HG03469 (cell line): Measurements from ENCODE around the gene KLK10.

Source experiments
- ATAC-seq: cut with Tn5 transposase; IDR thresholded peaks from one replicate; pipeline ENCODE4 v1.9.1; 2021; ENCODE audit warnings: mild to moderate bottlenecking, moderate library complexity, moderate number of reproducible peaks; ENCODE audit not compliant: unreplicated experiment

KLK10 gene, protein sequence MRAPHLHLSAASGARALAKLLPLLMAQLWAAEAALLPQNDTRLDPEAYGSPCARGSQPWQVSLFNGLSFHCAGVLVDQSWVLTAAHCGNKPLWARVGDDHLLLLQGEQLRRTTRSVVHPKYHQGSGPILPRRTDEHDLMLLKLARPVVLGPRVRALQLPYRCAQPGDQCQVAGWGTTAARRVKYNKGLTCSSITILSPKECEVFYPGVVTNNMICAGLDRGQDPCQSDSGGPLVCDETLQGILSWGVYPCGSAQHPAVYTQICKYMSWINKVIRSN

DNA sequence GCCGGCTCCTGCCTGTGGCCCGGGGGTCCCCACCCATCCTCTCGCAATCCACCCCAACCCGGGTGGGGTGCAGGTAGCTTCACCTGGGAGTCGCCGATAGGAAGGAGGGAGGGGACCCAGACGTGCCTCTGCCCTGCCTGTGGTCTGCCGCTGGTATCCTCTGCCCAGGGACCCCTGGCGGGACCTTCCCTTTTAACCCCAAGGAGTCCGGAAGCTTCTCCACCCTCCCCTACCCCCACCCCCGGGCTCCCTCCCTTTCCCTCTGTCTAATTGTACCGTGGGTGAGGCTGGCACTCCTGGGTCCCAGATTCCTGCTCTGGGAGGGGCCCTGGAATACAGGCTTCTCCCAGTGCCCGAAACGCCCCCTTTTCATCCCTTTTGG lies at the start of gene KLK10:
Gene KLK10 (minus strand): TSS at position 166 of the 382 bp plus-strand sequence. CDS start 579 bp downstream, outside the sequence.
- no peak for ATAC-seq

DNA sequence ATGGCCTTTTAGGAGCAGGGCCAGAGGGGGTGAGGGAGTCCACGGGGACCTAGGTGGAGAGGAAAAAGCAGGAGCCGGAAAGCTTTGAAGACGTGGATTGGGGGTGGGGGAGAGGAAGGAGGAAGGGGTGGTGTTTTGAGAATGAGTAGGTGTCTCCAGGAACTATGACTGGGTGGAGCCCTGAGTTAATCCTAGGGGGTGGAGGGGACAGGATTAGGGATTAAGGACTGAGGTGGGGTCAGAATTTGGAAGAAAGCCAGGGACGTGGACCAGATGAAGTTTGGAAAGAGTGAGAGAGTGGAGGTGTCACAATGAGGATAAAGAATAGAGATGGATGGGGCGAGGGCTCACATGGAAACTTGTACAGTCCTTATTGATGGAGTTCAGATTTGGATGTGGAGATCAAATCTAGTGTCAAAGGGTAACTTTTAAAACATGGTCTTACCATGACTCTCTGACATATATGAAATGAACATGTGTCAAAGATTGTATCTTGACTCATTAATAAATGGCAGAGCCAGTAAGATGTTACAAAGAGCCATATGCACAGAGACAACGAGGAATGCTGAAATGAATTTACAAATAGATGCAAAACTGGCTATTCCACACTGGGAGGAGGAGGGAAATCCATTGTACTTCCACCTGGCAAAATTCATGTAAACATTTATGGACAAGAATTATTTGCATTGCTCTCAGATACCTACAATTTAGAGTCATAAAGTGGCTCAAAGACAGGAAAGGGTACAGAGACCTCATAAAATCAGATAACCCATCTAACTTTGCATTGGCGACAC lies 47.1 kb upstream of the KLK10 start:
- no peak for ATAC-seq

DNA sequence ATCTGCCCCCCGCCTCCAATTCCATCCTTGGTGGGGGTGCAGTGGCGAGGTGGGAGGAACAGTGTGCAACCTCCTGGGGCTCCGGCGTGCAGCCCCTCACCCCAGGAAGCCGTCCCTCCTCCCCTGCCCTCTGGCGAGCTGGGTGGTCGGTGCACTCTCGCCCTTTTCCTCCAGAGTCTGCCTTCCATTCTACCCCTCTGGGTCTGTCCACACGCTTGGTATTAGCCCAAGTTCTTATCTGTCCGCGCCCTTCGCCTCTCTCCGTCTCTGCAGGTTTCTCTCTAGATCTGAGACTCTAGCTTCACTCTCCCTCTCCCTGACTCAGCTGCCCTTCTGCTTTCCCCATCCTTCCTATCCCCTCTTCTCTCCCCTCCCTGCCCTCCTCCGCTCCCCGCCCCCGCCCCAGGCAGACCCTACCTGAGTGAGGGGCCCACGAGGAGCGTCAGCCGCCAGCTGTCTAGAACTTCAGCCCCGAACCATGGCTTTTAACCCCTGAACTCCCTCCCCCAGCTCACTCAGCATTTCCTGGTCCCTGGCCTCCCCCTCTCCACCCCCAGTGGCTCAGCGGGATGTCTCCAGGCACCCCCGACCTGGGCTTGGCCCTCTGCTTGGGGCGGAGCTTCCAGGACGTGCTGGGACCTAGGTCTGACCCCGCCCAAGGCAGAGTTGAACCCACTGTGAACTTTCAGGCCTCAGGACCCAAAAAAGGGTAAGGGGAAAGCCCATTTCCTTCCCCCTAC lies 45.9 kb upstream of the KLK10 start:
- ATAC-seq, result no peak

DNA sequence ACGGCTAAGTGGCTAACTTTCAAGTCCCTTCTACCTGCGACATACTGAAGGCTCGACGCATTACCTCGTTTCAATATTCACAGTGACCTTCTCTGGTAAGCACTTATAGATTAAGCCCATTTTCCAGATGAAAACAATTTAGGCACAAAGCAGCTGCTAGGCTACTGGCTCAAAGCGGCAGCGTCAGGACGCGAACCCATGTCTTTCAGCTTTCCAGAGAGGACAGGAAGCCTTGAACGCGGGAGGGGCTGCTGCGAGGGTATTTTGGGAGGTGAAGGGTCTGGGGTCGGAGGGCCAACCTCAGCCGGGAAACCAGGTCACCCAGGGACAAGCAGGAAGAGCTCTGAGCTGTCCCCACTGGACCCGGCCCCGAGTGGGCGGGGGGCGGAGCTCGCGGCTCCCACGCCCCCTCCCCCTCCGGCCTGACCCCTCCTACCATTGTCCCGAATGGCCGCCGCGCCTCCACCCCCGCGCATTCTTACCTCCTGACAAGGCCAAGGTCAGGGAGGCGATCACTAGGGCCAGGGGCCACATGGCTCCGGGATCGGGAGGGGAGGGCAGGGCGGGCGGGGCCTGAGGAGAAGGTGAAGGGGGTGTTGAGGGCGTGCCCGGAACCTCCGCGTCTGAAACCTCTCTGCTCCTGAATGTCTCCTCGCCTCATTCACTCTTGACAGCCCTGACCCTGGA lies 45.2 kb upstream of the KLK10 start, which contains the start of gene KLK13:
Gene KLK13 (minus strand): TSS at position 559 of the 687 bp plus-strand sequence. CDS start 25 bp downstream, at position 534.
- no peak for ATAC-seq

DNA sequence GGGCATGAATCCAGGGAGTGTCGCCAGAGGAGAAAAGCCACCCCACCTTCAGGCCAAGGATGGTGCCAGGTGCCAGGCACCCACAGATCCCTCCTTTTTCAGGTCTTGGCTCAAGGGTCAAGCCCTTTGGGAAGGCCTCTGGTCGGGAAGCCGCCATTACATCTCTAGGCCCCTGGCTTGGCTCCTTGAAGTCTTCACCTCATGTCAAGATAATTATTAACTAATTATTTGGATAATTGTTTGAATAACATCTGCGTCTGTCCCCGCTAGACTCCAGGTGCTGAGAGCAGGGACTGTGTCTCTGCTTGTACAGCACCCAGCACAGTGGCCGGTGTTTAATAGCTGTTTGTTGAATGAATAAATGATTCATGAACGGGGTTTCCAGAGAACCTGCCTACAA lies 44.2 kb upstream of the KLK10 start:
- no peak for ATAC-seq

DNA sequence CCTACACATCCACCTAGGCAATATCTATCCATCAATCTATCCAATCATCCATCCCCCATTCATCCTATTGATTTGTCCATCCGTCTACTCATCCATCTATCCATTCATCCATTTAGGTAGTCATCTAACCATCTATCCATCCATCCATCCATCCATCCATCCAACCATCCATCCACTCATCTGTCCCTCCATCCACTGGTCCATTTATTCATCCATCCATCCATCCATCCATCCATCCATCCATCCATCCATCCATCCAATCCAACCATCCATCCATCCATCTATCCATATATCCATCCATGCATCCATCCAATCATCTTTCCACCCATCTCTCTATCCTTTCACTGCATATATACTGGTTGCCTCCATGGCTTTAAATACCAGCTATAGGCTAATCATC lies 41.5 kb upstream of the KLK10 start:
- ATAC-seq, result no peak

DNA sequence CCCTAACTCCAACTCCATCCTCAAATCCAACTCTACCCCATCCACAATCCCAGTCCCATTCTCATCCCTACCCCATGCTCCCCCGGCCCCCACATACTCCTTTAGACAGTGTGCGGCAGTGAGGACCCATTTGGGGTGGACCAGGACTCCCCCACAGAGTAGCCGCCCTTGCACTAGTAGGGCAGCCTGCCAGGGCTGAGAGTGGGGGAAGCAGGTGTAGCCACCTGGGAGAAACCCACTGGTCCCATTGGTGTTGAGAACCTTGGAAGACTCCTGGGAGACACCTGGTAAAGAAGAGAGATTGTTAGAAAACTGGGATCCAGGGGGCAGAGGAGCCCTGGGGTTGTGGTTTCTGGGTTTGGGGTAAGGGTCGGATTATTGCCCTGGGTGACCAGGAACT lies 40.8 kb upstream of the KLK10 start:
- no peak for ATAC-seq

DNA sequence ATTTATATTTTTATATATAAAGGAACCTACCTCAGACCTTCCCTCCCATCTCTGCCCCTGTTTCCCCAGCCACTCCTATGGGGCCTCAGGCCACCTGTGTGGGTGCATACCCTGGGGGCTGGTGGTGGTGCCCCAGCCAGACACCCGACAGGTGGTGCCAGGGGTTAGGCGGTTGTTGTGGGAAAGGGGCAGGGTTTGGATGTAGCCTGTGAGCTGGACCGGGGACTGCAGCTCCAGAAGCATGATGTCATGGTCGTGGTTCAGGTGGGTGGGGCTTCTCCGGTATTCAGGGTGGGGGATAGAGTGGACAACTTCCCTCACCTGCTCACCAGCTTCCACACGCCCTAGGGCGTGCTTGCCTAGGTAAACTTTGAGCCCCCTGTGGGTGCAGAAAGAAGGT lies 40.2 kb upstream of the KLK10 start:
- no peak for ATAC-seq

DNA sequence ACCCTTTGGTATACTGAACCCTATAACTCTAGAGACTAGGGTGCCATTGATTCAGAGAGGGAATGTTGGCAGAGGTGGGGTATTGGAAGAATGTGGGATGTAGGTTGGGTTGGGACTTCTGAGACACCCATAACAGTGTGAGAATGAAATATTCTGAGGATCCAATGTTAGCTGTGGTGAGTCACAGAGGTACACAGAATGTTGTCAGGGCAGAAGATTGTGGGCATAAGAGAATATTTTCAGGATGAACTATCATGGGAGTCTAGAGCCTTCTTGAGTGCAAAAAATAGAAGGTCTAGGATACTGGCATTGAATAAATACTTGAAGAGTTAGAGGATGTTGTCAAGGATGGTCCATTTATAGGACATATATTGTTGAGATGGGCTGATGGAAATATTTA lies 36.4 kb upstream of the KLK10 start:
- no peak for ATAC-seq

DNA sequence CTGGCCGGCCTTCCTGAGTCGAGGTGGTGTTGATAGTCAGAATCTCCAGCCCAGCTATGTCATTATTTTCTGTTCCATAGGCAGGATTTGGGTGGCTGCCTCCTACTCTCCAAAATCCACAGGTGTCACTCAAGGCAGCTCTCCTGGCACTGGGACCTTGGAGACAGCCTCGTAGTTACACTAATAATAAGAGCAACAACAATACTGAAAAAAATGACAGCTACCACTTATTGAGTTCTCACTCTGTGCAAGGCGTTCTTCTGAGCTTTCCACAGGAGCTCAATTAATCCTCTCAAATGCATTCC lies 27.5 kb upstream of the KLK10 start:
- no peak for ATAC-seq

DNA sequence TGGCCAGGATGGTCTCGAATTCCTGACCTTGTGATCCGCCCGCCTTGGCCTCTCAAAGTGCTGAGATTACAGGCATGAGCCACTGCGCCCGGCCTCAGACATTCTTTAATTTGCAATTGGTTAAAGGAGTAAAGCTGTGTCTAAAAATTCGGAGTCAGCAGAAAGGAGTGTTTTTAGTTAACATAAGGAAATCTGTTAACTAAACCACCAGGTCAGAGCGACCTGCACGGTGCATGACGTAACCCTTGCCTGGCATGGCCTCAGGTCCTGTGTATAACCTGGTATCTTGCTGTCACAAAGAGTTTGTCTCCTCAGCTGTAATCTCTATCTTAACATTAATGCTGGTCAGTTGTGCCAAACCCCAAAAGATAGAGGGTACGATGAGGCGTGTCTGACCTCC lies 24.8 kb upstream of the KLK10 start:
- ATAC-seq, result no peak

DNA sequence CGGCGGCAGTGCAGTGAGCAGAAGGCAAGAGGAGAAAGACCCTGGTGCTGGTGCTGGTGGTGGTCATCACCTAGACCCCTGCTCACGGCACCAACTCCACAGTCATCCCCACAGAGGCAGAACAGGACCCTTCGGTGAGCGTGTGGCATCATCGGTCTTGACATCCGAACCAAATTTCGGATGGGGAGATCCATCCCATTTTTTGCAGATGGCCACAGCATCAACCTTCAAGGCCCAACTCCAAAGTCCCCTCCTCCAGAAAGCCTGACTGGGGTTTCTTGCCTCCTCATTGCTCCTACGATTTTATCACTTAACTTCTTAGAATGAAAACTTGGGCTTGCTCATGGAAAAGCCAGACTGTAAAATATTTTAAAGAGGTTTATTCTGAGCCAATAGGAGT lies 24.0 kb upstream of the KLK10 start:
- no peak for ATAC-seq

DNA sequence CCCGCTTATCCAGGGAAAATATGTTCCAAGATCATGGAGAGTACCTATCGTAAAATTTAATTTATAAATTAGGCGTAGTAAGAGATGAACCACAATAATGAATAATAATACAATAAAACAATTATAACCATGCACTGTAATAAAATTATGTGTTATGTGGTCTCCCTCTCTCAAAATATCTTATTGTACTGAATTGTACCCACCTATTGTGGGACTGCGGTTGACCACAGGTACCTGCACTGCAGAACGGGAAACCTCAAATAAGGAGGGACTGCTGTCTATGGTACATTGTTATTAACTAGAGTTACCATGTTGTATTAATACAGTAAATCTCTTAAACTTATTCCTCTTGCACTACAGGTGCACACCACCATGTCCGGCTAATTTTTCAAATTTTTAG lies 20.6 kb upstream of the KLK10 start:
- no peak for ATAC-seq

DNA sequence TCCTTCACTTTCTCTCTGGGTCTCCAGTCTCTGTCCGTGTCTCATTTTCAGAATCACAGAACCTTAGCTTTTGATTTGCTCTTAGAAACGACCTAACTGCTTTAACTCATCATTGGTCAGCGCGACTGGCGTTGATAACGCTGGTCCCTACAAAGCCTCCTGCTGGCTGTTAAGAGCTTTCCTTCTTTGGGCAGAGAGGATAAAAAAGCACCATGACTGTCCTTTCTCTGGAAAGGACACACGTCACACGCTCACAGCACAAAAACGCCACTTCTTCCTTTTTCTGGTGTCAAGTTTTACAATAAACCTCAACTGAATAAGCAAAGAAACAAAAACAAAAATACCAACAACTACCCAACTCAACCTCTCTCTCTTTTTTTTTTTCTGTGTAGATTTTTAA lies 17.0 kb upstream of the KLK10 start:
- no peak for ATAC-seq

DNA sequence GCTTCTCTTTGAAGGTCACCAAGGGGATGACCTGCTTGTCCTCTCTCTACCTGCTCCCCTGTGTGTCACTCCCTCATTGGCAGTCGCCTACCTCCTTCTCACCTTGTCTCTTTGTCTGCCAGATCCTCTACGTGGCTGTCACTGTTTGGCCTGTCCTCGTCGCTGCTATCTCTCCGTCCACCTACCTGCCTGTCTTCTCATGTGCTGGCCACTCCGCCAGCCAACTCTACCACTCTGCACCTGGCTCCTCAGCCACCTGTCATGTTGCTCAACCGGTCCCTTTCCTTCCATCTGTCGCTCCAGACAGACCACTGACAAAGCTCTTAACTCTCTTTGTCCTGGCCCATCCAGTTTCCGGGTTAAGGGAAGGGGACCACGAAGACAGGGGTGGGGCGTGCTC lies 15.2 kb upstream of the KLK10 start, which contains the start of gene KLK12:
Gene KLK12 (minus strand): TSS at position 299 of the 400 bp plus-strand sequence. CDS start 381 bp downstream, outside the sequence.
- no peak for ATAC-seq

DNA sequence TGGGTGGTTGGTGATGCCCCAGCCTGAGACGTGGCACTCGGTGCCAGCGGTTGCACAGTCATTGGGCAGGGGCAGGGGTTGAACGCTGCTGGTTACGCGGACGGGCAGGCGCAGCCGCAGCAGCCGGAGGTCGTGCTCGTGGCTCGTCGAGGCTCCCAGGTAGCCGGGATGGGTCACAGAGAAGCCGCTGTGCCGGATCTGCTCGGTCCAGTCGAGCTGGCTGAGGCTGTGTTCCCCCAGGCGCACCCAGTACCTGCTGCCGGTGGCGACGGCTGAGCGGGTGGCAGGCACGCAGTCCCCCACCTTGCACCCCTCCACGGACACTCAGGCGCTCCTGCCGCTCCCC lies 12.3 kb upstream of the KLK10 start:
- ATAC-seq, result no peak

DNA sequence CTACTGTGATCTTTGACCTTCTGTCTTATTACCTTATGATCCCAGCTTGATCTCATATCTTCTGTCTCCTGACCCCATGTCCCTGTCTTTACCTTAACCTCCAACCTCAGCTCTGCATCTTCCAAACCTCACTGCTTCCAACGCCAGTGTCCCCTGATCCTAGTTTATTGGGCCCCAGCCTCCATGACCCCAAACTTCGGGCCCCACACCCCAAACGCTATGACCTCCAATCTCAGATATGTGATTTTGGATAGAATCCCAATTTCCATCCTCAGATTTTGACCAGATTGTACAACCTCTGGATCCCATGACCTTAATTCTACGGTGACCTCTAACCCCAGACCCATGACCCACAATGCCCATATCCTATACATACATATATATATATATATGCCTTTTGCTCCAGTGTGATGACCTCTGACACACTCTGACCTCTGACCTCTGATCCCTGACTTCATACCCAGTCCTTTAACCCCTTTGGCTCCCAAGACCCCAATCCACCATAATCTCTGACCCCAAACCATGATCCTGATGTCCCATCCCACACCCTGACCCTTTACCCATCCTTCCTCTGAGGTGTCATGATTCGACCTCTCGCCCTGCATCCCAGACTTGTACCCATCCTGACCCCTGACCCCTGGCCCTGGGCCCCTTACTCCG lies 11.8 kb upstream of the KLK10 start:
- no peak for ATAC-seq

DNA sequence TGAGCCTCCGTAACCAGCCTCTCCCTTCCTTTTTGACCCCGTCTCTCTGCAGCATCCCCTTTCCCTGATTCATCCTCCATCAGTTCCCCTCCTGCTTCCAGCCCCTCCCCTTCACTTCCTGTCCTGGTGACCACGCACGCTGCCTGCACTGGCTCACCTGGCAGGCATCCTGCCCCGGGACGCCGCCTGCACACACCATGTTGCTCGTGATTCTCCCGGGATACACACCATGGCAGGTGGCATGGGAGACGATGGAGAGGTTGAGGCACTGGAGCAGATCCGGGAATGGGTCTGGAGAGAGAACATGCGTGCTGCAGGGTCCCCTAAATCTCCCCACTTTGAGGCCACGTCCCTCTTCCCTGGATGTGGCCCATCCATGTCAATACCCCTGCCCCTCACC lies 11.1 kb upstream of the KLK10 start:
- no peak for ATAC-seq

DNA sequence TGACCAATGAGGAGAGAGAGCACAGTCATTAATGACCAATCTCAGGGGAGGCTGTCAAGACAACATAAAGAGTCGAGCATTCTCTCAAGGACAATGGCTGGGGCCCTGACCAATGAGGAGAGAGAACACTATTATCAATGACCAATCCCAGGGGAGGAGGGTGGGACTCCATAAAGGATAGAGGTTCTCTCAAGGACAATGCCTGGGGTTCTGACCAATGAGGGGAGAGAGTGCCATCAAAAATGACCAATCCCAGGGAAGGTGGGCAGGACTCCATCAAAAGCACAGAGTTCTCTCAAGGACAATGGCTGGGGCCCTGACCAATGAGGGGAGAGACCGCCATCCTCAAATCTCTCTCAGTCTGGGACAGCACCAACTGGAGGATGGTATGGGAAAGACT lies 10.2 kb upstream of the KLK10 start:
- no peak for ATAC-seq

DNA sequence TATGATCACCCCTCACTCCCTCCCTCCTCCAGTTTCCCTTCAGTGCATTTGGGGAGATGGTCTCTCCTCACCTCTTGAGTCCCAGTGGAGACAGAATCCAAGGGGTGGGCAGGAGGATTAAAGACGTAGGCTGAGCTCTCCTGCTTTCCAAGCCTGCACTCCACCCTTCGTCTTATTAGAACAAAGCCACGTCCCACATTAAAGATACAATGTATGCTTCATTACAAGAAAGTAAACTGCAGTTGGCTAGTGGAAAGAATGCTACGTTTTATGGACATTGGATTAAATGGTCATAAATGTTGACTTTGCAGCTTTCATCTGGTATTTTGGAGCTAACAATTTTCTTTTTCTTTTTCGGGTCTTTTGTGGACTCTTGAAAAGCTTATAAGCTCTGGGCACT lies 8.4 kb upstream of the KLK10 start:
- no peak for ATAC-seq
